CD4-positive, alpha-beta T cell treated with Interleukin-6 for 4 hours (primary cell): ENCODE measurements around the gene LILRA6.
"Not testable (repeated sequence)": the region's sequence is repeated elsewhere in the genome, so short reads cannot be mapped to it uniquely, and the experiment has no call there.

Source experiments
- DNase-seq: peaks from one replicate; pipeline ENCODE4 v3.0.0-alpha.2; 2020; ENCODE audit warnings: mixed read lengths

The LILRA6 gene

DNA sequence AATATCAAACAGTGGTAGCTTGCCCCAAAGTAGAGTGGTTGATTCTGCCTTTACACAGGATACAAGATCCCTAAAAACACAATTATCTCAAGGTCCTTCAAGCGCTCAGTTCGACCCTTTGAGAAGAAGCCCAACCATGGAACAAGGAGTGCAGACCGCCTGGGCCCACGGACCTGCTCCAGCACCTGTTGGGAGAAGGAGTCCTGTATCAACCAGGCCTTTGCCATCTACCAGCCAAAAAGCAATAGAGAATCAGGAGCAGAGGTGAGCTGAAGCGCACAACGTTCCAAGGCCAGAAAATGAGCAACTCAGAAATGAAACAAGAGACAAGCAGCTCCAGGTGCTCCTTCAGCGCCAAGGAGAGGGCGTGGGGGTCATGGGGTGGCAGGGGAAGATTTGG lies 13.4 kb downstream of the LILRA6 start:
- DNase-seq: no peak

DNA sequence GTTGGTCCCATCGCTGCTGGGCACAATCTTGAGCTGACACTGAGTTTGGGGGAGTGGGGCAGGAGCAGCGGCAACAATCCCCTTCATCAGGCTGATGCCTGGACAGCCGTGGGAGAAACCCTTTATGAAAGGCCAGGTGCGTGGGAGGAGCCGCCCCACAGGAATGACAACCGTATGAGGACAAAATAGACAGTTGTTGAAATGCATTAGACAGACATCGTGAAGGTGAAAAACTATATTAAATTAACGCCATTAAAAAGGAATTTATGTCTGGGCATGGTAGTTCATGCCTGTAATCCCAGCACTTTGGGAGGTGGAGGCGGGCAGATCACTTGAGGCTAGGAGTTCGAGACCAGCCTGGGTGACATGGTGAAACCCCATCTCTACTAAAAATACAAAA lies 18.0 kb downstream of the LILRA6 start:
- DNase-seq: not testable (repeated sequence)

DNA sequence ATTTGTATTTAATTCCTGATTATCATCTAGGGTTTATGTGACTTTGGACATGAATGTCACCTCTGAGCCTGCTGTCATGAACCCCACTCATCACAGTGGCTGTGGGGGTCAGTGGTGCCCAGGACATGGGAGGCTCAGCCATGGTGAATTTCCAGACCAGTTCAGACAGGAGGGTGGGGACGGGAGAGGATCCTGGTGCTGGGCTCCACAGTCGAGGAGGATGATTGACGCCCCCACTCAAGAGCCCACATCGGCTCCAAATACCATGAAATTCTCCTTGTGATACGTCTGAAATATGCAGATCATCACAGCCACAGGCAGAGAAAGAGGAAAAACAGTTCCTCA lies 18.7 kb downstream of the LILRA6 start:
- not testable (repeated sequence) for DNase-seq

DNA sequence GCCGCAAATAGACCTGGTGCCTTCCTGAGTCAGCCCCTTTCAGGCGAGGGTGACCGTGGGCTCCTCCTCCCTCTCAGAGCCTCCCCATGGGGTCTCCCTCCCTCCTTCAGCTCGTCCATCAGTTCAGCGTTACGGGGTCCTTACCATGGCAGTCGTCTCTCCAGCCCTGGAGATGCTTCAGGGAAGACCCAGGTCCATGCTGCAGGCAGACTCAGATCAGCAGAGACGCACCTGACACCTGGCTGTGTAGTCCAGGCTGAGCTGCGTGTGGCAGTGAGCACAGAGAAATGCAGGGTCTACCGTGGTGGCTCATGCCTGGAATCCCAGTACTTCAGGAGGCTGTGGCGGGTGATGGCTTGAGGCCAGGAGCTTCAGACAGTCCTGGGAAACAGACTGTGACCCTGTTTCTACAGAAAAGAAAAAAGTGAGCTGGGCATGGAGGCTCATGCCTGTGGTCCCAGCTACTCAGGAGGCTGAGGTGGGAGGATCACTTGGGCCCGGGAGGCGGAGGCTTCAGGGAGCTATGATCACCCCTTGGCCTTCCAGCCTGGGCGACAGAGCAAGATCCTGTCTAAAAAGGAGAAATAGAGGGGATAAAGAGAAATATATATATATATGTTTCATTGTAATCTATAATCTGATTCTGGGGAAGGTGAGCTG lies 19.2 kb downstream of the LILRA6 start:
- DNase-seq: not testable (repeated sequence)

DNA sequence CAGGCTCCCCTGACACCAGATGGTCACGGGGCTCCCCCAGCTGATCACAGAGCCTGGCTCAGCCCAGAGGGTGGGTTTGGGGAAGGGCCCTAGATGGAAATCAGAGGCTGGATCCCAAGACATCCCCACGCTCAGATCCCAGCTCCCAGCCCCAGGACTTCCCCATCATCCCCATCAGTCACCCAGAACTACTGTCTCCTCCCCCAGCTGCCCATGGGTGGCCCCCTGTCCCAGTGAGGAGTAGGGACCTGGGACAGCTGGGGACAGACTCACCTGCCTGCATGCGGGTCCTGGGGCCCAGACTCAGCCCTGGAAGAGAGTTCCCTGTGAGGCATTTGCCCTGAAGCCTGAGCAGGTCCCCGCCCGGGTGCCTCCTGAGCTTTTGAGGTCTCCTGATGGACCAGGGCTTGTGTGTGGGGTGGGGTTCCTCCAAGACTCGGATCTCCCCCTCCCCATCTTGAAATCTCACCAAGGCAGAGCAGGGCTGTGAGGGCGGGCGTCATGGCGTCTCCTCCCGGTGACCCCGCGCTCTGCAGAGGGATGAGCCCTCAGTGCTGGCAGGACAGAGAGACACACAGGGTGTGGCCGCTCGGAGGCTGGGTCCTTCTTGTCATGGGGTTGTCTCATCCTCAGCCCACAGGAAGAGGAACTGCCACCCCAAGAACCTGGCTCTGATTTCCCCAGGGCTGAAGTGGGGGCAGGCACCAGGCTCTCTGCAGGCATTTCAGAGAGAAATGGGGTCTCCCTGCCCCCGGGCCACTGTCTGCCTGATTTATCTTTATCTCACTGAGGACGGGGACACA lies 19.9 kb downstream of the LILRA6 start, which contains the start of gene LILRB3:
Gene LILRB3 (minus strand): TSS at position 534 of the 803 bp plus-strand sequence. CDS start 31 bp downstream, at position 503.
- not testable (repeated sequence) for DNase-seq

DNA sequence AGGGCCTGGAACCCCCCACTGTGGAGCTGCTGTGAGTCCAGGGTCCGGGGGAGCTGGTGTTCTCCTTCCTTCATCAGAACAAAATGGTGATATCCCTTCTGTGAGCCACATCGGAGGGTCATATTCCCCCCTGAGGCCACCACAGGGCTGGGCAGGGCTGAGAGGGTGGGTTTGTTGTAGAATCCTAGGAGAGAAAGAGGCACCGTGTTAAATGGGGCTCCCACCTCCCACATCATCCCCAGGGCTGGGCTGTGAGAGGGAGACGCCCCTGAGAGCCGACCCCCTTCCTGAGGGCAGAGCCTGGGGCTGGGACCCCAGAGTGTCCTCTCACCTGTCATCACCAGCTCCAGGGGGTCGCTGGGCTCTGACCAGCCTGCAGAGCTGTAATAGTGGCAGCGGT lies 20.6 kb downstream of the LILRA6 start:
- DNase-seq: not testable (repeated sequence)

DNA sequence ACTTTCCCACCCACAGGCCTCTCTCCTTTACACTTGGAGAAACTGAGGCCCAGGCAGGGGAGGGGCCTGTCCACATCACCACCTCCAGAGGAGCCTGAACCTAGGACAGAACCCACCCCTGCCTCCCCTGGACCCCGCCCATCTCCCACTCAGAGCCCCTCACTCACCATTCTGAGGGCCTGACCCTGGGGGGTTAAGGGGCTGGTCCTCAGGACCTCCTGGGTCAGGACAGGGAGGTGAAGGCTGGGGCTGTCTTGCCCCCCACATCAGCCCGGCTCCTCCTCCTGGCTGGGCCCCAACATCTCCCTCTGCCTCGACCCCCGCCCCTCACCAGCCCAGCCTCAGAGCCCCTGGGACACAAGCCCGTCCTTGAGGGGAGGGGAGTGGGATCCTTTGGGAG lies 22.9 kb downstream of the LILRA6 start:
- DNase-seq: not testable (repeated sequence)

DNA sequence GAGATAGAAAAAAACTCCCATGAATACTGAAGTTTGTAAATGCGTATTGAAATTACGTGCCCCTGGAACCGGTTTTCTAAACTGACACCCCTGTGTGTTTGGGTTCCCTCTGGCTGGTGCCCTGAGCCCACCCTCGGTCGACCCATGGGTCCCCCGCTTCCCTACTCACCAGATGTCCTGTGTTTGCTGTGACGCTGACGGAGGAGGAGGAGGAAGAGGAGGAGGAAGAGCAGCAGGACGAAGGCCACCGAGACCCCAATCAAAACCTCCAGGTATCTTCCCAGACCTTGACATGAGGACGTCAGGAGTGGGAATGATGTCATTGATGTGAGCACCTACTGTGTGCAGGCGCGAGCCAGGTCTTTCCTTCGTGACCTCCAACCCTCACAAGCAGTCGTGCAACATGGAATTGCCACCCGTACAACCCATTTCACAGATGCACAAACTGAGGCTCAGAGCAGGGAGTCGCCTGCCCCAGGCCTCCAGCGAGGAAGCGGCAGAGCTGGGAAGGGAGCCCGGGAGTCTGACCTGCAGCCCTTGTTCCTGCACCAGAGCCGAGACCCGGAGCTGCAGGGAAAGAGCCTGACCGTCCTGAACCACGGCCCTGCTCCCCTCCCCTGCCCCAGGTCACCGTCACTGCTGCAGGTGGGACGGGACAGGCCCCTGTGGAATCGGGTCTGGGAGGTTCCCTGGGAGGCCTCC lies 23.5 kb downstream of the LILRA6 start:
- DNase-seq: no peak

DNA sequence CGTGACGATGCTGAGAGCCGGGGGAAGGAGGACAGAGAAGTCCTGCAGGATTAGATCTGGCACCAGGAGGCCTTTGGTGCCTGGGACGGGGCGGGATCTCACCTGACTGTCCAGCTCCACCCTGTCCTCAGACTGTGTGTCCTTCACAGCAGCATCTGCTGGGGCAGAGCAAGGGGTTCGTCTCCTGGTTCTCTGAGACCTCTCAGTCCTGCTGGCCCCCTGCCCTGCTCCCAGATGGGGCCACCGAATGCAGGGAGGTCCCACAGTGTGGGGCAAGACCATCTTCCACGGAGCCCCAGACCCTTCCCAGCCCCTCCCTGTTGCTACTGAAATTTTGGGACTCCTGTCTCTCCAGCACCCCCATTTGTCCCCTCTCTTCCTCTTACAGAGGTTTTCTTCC lies 24.3 kb downstream of the LILRA6 start:
- no peak for DNase-seq

DNA sequence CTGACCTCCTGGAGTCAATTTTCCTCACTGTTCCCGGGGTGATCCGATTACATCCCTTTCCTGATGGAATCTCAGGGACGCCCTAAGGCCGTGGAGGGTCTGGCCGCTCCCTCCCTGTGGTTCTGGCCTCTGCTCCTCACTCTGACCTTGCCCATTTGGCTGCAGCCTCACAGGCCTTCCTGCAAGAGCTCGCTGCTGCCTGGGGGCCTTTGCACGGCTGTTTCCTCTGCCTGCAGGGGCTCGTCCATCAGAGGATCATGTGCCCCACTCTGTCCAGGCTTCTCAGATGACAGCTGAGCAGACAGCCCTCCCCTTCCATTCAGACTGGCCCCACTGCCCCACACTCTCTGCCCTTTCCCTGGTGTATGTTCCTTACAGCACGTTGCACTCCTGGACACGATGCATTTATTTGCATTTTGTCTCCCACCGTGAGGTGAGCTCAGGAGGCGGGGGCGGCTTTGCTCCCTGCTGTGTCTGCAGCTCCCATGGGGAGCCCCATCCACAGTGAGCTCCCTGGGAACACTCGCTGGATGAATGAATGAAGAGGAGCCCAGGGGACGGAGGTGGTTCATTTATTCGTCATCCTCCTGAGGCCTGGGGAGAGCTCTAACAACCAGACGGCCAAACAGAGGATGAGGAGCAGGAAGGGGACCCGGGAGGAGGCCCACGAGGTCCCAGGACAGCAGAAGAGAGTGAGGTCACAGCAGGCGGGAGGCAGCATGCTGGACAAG lies 24.9 kb downstream of the LILRA6 start:
- not testable (repeated sequence) for DNase-seq

DNA sequence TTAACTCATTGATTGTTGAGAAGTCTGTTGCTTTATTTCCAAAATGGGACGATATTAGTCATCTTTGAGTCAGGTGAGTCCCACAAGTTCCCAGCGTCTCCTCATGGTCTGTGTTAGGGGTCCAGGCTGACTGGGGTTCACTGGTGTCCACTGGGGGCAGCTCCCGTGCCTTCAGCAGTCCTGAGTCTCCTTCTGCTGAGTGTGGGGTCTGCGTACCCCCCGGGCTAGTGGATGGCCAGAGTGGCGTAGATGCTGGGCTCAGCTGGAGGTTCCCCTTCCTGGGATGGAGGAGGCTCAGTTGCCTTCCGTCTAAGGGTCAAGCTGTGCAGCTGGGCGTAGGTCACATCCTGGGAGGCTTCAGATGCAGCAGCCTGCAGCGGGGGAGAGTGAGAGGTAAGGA lies 25.7 kb downstream of the LILRA6 start:
- no peak for DNase-seq

DNA sequence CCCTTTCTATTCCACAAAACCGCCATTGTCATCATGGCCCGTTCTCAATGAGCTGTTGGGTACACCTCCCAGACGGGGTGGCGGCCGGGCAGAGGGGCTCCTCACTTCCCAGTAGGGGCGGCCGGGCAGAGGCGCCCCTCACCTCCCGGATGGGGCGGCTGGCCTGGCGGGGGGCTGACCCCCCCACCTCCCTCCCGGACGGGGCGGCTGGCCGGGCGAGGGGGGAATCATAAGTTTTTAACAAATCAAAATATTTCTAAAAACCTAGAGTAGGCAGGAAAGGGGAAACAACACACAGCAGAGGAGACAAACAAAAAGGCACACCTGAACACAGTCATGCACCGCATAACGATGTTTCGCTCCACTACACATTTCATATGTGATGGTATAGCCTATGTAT lies 27.9 kb downstream of the LILRA6 start:
- DNase-seq: not testable (repeated sequence)

DNA sequence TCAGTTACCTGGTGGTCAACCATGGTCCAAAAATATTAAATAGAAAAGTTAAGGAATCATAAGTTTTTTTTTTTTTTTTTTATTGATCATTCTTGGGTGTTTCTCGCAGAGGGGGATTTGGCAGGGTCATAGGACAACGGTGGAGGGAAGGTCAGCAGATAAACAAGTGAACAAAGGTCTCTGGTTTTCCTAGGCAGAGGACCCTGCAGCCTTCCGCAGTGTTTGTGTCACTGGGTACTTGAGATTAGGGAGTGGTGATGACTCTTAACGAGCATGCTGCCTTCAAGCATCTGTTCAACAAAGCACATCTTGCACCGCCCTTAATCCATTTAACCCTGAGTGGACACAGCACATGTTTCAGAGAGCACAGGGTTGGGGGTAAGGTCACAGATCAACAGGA lies 28.4 kb downstream of the LILRA6 start:
- not testable (repeated sequence) for DNase-seq

DNA sequence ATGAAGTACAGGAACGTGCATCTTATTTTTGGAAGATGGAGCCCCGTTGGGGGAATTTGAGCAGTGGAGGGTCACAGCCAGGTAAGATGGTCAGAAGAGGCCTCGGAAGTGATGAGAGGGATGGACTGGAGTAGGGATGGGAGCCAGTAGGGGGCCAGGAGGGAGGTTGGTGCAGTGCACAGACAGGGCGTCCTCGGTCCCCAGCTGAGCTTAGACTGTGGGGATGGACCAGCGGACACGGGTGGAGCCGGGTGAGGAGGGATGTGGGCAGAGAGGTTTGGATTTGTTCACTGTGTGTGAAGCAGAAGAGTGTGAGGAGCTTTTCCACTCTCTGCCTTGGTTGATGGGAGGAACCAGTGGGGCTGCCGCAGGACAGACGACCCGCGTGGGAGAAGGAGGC lies 31.4 kb downstream of the LILRA6 start:
- DNase-seq: no peak

DNA sequence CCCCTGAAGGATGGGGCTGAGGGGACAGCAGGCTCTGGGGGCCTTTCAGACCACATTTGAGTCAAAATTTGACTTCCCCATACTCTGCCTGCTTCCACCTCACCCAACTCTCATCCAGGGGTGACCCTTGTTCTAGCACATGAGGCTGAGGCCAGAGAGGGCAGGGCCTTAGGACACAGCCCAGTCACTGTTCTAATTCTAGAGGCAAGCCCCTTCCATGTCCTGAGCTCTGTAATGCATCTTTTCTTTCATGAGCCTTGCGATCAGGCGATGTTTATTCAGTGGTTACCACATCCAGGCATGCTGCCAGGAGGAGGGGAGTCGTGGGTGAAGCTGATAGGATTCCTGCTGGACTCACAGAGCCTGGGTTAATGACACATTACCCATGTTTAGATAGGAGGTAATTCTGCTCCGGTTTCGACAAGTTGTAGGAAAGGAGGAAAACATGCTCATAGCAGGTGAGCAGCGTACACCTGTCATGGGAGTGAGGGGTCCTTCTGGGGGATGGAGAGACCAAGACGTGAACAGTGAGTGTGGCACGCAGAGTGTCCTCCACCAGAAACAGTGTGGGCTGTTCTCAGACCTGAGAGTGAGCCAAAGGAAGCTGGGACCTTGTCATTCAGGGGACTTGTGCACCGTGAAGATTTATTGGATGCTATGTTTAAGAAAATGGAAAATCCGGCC lies 32.6 kb downstream of the LILRA6 start:
- DNase-seq: peak; percentile 26

DNA sequence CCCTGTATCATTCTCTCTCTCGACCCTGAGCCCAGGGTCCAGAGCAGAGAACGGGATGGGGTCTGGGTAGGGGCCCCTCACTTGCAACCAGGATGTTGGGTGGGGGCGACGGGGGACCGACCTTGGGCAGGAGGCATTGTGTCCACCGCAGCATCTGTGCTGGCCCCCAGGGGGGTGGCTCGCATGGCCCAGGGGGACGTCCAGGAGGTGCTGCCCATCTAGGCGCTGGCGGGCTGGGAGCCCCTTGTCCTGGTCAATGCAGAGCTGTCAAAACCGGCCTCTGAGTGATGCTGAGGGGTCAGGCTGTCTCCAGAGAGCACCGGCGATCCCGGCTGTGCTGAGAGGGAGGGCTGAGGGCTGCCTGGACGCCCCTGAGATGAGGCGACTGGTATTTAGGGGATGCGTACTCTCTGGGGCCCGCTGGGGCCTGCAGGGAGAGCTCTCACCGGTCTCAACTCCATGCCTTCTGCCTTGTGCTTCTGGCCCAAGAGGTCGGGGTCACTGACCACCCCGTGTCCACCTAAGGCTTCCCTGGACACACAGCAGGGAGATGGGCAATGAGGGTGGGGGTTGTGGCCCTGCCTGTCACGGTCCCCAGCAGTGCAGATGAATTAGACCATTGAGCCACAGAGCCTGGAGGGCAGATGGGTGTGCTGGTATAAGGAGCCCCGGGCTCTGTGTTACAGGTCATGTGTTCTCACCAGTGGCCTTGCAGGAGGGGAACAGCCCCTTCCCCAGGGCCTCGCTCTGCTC lies 33.4 kb downstream of the LILRA6 start:
- no peak for DNase-seq

DNA sequence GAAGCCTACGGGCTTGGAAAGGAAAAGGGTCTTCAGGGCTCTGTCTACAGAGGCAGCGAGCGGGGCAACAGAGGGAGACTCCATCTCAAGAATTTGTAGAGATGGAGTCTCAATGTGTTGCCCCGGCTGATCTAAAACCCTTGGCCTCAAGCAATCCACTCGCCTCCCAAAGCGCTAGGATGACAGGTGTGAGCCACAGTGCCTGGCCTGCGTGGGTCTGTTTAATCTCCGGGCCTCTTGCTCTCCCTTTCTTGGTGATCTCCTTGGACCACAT lies 33.9 kb downstream of the LILRA6 start:
- no peak for DNase-seq

DNA sequence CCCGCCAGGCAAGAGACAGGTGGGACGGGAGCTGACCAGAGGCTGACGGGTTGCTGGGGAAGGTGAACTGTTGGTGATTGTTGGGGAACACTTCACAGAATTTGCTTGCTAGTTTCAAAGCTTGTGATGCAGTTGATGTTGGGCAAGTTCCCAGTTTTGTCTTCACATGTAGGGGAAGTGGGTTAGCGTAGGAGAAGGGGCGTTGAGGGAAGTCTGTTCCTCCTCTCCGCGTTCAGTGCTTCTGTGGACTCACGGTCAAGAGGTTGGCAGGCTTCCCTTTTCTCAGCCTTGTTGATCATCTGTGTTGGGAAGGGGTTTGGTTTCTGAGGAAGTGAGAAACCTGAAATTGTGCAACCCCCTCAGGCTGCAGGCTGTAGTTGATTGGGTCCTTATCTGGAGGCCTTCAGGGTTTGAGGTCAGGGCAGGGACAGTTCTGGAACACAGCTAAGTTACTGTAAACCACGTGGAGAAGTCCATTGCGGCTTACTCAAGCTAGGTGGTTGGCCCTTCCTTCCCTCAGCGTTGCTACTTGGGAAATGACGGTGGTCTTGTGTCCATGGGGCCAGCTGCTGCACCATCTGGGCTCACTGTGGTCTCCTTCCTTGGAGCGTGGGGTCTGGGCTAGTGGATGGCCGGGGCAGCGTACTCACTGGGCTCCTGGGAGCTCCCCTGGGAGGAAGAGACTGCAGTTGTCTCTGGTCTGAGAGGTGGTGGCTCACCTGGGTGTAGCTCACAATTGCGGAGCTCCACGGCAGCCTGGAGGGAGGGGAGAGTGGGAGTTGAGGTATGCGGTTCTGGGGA lies 34.4 kb downstream of the LILRA6 start:
- DNase-seq: peak; percentile 39

DNA sequence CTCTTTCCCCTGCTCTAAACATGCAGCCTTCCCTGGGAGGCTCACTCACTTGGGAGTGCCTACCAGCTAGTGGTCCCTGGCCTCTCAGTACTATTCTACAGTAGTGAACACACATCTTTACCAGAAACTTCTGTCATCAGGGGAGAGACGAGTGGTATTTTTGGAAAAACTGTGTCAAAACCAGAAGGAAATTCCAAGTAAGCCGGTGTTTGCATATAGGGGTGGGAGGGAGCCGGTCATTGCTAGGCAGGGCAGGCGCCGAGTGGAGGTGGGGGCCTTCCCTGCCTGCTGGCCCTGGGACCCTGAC lies 35.0 kb downstream of the LILRA6 start:
- DNase-seq: no peak

DNA sequence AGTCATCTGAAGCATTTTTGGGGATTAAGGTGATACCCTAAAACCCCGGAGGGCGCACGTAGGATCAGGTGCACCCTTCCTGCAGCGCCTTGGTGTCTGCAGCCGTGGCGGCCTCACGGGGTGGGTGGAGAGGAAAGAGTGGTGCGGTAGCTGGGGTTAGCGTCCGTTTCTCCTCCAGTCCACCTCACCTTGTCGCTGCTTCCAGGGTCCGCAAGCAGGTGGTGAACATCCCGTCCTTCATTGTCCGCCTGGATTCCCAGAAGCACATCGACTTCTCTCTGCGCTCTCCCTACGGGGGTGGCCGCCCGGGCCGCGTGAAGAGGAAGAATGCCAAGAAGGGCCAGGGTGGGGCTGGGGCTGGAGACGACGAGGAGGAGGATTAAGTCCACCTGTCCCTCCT lies 35.4 kb downstream of the LILRA6 start:
- not testable (repeated sequence) for DNase-seq

DNA sequence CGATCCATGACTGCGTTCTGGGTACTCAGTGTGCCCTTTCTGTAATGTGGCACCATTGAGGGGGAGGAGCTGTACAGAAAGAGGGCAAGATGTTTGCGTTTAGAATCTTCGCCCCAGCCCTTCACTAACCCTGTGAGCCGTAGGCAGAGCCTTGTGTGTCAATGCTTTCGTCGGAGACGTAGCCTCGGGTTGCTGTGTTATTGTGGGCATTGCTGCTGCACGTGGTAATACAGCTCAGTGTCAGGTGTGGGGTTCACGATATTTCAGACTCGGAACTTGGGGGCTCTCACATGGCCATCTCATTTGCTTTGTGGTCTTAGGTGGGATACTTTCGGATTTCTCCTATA lies 35.8 kb downstream of the LILRA6 start:
- no peak for DNase-seq
